Measurements from ENCODE around the gene CDH4. TPM values are rescaled to one million over a fixed set of nuclear protein-coding genes. Genes with fewer than 3 reads are reported as not detected.

The CDH4 gene
- total RNA-seq, 1 donor from 2014 or later, result not detected

GRCh38 chr20:61746147-61746646, 494.1 kb downstream of the CDH4 start:
- no peaks in the 10 kb centered on the region for H3K36me3 Mint-ChIP-seq (ENCODE audit: low read depth)
- DNase-seq (no peak), ATAC-seq (ENCODE audit: low read depth) (no peak)
- no peaks in the 10 kb centered on the region for H3K4me1 Mint-ChIP-seq
- no peak for TF ChIP-seq CTCF (IDR thresholded peaks at IDR 0.05)
- H3K27me3 Mint-ChIP-seq, result no peaks in the 10 kb centered on the region
- intact Hi-C loops (cut with micrococcal nuclease), result no loop called here
- no peak overlapping the region for H3K4me3 Mint-ChIP-seq
- H3K27ac Mint-ChIP-seq, result no peak overlapping the region
- ChIA-PET POLR2A (no interaction called here), CTCF (no interaction called here)
- peaks cover 5% of the 10 kb centered on the region for H3K9me3 Mint-ChIP-seq

- ATAC-seq (ENCODE audit: low read depth) (no peak), DNase-seq (no peak)
- H3K36me3 Mint-ChIP-seq (ENCODE audit: low read depth), result no peaks in the 10 kb centered on the region
- no peaks in the 10 kb centered on the region for H3K27me3 Mint-ChIP-seq
- no peak for TF ChIP-seq CTCF (IDR thresholded peaks at IDR 0.05)
- no peak overlapping the region for H3K27ac Mint-ChIP-seq
- H3K9me3 Mint-ChIP-seq, result peaks cover 5% of the 10 kb centered on the region
- H3K4me1 Mint-ChIP-seq, result no peaks in the 10 kb centered on the region
- intact Hi-C loops (cut with micrococcal nuclease), result no loop called here
- POLR2A ChIA-PET, result no interaction called here
- CTCF ChIA-PET, result no interaction called here
- no peak overlapping the region for H3K4me3 Mint-ChIP-seq
These were observed 494.7 kb downstream of the CDH4 start for GRCh38 chr20:61746781-61747180.

GRCh38 chr20:61748376-61748775, 496.3 kb downstream of the CDH4 start:
- DNase-seq, result no peak
- ChIA-PET CTCF (no interaction called here), POLR2A (no interaction called here)
- Mint-ChIP-seq H3K4me1 (no peaks in the 10 kb centered on the region), H3K27ac (no peak overlapping the region), H3K4me3 (no peak overlapping the region), H3K9me3 (peaks cover 7% of the 10 kb centered on the region), H3K27me3 (no peaks in the 10 kb centered on the region), H3K36me3 (ENCODE audit: low read depth) (no peaks in the 10 kb centered on the region)
- intact Hi-C loops (cut with micrococcal nuclease), result no loop called here
- ATAC-seq (ENCODE audit: low read depth), result no peak
- no peak for TF ChIP-seq CTCF (IDR thresholded peaks at IDR 0.05)

- H3K4me3 Mint-ChIP-seq, result no peak overlapping the region
- H3K4me1 Mint-ChIP-seq, result no peaks in the 10 kb centered on the region
- ATAC-seq (ENCODE audit: low read depth) (no peak), DNase-seq (no peak)
- H3K27me3 Mint-ChIP-seq, result no peaks in the 10 kb centered on the region
- no peak for TF ChIP-seq CTCF (IDR thresholded peaks at IDR 0.05)
- H3K27ac Mint-ChIP-seq, result no peak overlapping the region
- H3K9me3 Mint-ChIP-seq, result peaks cover 7% of the 10 kb centered on the region
- ChIA-PET POLR2A (no interaction called here), CTCF (no interaction called here)
- no peaks in the 10 kb centered on the region for H3K36me3 Mint-ChIP-seq (ENCODE audit: low read depth)
- intact Hi-C loops (cut with micrococcal nuclease), result no loop called here
These were observed 497.5 kb downstream of the CDH4 start for GRCh38 chr20:61749406-61750075.

- ATAC-seq (ENCODE audit: low read depth), result no peak
- ChIA-PET CTCF (no interaction called here), POLR2A (no interaction called here)
- Mint-ChIP-seq H3K4me3 (no peak overlapping the region), H3K27ac (no peak overlapping the region), H3K27me3 (no peaks in the 10 kb centered on the region), H3K36me3 (ENCODE audit: low read depth) (no peaks in the 10 kb centered on the region), H3K4me1 (no peaks in the 10 kb centered on the region), H3K9me3 (peaks cover 7% of the 10 kb centered on the region)
- intact Hi-C loops (cut with micrococcal nuclease), result no loop called here
- TF ChIP-seq CTCF (IDR thresholded peaks at IDR 0.05), result no peak
- no peak for DNase-seq
These were observed 498.0 kb downstream of the CDH4 start for GRCh38 chr20:61750093-61750492.

All from activated B cell treated with CpG ODN at 0.5 μM for 24 hours (primary cell).